NT2/D1 (cell line): ENCODE results near the gene ADH1C.

Experiments
- YY1 ChIP-seq: IDR thresholded peaks from 2 replicates; pipeline ENCODE4 v1.6.1; 2011; ENCODE audit not compliant: insufficient read length, insufficient read depth
- ZNF274 ChIP-seq: IDR thresholded peaks from 2 replicates; pipeline ENCODE4 v1.6.1; 2011; ENCODE audit warnings: mild to moderate bottlenecking, low read depth, low read length

- no peak for TF ChIP-seq ZNF274
- no peak for TF ChIP-seq YY1
Measured at GRCh38 chr4:99379571-99379970, 27.0 kb upstream of the ADH1C start.
